HG03571 (cell line): Measurements from ENCODE around the gene NDUFAF2.

Experiments used
- ATAC-seq: cut with Tn5 transposase; IDR thresholded peaks from one replicate; pipeline ENCODE4 v1.9.1; 2021; ENCODE audit not compliant: unreplicated experiment

Gene NDUFAF2

GRCh38 chr5:61115968-61116367 is 171.0 kb downstream of the NDUFAF2 start:
- no peak for ATAC-seq

GRCh38 chr5:61119066-61119465 is 174.1 kb downstream of the NDUFAF2 start:
- no peak for ATAC-seq

DNA sequence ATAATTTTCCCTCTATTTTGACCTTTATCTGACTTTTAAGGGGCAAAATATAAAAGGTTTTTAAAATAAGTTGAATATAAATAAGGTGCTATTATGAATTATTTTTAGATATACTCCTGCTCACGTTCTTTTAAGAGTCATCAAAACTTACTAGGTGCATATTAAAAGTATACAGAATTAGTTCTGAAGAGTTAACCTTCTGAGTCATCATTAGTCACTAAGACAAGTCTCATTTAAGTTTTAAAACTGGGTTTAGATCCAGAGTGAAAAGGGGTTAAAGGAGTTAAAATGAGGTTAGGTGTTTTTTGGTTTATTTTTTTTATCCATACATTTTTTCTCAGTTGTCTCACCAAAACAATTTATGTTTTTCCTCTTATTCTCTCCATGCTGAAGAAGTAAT is 175.5 kb downstream of the NDUFAF2 start:
- no peak for ATAC-seq

- no peak for ATAC-seq
Measured at GRCh38 chr5:61123145-61123544, 178.1 kb downstream of the NDUFAF2 start.

DNA sequence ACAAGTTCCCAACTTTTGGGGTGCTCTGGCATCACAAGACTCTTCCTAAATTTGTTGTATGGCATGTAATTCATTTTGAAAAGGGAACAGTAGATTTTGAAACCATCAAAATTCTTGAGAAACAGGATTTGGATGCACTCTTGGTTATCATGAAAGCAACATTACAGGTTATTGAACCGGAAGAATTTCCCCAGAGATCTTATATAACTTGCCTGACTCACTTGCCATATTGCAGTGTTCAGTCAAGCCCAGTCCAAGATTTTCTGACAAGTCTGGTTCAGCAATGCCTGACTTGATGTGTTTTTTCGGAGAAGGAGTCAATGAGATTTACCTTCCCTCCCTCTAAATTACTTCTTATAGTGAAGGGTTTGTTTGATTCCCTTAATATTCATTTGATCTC is 185.3 kb downstream of the NDUFAF2 start:
- no peak for ATAC-seq

GRCh38 chr5:61132559-61132958 is 187.6 kb downstream of the NDUFAF2 start:
- no peak for ATAC-seq

GRCh38 chr5:61137835-61138234 is 192.8 kb downstream of the NDUFAF2 start:
- no peak for ATAC-seq

DNA sequence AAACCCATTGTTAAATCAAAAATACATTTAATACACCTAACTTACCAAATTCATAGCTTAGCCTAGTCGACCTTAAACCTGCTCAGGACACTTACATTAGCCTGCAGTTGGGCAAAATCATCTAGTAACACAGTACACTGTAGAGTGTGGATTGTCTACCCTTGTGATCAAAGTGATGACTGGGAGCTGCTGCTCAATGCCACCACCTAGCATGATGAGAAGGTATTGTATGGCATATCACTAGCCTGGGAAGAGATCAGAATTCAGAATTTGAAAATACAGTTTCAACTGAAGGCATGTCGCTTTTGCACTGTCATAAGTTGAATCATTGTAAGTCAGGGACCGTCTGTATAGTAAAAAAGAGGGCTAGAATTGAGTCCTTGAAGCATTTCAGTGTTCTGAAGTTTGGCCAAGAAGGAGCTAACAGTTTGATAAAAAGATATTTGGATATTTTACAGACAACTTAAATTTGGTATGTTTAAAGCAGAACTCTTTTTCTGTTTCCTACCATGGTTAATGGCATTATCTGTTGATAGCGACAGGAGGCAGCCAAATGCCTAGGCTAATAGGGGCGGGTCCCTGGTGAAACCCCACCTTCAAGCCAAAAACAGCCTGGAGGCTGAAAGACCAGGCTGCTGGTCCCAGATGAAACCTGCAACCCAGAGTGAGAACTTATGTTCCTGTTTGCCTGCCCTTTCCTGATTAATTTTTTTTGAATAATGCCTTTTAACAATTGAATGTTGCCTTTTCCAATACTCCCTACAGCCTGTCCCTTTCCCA is 194.3 kb downstream of the NDUFAF2 start:
- ATAC-seq, result no peak

DNA sequence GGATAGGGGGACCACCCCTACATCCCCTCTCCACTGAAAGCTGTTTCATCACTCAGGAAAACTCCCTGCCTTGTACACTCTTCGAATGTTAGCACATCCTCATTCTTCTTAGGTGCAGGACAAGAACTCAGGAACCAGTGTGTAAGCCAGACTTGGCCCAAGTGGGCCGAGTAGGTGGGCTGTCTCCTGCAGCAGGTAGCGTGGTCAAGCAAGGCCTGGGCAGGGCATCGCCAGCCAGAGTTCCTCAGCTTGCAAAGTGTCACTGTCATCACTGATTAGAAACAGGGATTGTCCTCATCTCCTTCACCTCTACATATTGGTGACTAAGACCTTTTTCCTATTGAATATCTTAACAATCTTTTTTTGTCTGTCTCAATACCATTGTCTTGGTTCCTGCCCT is 194.9 kb downstream of the NDUFAF2 start:
- no peak for ATAC-seq

DNA sequence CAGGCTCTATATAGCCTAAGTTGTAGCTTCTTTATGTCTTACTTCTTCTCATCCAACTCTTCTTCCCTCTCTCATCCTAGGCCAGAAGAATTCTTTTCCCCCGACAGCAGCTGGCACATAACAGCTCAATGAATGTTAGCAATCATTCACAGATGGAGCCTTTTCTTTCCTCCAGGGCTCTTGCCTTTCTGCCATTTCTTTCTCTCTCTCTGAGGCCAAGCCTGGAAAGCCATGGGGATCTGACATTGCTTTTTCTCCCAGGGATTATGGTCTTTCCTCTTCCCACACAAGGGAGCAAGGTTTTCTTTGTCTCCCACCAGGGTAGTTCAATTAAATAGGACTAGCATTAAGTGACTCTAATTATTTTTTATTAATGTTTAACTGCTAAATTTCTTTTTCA is 196.8 kb downstream of the NDUFAF2 start:
- ATAC-seq, result no peak

- no peak for ATAC-seq
Measured at GRCh38 chr5:61142391-61142790, 197.4 kb downstream of the NDUFAF2 start.

DNA sequence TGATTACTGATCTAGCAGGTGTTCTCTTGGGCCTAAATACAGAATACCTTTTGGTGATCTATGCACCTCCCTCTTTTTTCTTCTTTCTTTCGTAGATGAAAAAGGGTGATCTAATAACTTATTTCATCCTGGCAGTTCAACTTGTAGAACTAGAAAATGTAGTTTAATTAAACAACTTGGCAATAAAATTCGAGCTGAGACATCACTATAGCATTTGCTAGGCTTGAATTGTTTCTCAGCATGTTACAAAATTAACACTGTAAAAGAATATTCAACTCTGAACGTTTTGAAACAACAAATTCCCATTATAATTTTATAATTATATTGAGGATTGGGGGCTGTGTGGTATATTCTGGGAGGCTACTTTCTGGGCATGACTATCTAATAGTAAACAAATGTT is 197.8 kb downstream of the NDUFAF2 start:
- no peak for ATAC-seq

DNA sequence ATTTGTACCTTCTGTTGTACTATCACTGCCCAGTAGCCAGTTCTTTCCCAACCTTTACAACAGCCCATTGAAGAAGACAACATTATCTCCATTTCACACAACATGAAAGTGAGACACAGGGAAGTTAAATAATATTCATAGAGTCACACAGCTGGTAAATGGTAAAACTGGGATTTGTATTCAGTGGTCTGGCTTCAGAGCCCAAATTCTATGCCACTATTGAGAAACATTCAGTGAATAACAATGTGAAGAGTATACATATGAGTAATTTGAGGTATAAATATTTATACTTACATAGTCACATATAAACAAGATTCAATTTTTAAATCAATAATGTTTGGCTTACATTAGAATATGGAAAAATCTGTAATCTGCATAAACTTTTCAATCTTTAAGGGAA is 203.5 kb downstream of the NDUFAF2 start:
- ATAC-seq, result no peak

DNA sequence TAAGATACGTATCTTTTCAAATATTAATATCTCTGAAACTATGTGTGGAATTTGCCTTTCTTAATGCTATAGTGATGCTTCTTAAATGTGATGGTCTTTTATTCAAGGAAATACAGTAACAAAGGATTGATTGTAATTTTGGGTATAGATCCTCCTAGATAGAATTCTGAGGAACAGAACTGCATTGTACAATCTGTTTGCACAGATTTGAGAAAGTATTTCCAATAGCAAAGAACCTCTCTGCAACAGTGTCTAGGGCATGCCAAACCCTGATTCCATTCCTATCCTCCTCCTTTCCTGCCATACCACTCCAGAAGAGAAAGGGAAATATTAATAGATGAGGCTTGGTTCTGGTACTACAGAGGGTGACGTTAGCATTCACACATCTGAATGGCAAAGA is 206.9 kb downstream of the NDUFAF2 start:
- ATAC-seq, result no peak

- ATAC-seq, result no peak
Measured at GRCh38 chr5:61159070-61159469, 214.1 kb downstream of the NDUFAF2 start.

GRCh38 chr5:61159836-61160235 is 214.8 kb downstream of the NDUFAF2 start:
- no peak for ATAC-seq

DNA sequence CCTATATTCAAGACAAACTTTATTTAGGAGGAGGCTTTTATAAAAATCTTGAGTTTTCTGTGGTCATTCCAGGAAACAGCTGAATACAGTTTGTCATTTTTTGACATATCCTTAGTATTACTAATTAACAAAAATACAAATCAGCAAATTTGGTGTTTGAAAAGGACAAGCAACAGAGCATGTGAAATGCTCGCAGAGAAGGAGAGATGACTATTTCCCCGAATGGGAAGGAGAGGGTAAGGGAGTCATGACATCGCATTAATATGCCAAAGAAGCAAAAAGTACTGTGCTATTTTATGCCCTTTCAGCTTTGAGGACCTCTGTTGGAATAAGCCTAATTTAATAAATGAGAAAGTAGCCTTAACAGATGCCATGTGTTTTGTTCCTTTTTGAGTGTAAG is 215.5 kb downstream of the NDUFAF2 start:
- no peak for ATAC-seq

- ATAC-seq, result peak; percentile 98
Measured at GRCh38 chr5:61162010-61162831, 217.2 kb downstream of the NDUFAF2 start, which contains the start of gene SMIM15. SMIM15 (minus strand) TSS chr5:61162468; CDS start chr5:61160171, 2,297 bp downstream.

- ATAC-seq, result no peak
Measured at GRCh38 chr5:61162832-61163567, 218.0 kb downstream of the NDUFAF2 start.

GRCh38 chr5:61163905-61164304 is 218.9 kb downstream of the NDUFAF2 start:
- ATAC-seq, result no peak

DNA sequence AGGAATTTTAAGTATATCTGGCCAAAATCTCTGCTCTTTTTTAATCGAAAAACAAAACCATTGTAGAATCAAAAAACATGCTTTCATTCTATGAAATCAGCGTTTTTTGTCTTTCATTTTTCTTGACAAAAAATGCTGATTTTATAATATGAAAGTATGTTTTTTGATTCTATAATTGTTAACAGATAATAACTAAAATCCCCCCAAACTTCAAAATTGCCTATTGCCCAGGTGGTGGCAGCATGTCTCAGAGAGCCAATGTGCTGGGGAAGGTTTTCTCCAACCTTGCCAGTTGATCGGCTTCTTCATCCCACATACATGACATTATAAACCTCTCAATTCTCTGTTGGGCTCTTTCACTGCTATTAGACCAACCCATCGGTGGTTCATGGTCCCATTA is 222.4 kb downstream of the NDUFAF2 start:
- ATAC-seq, result no peak

DNA sequence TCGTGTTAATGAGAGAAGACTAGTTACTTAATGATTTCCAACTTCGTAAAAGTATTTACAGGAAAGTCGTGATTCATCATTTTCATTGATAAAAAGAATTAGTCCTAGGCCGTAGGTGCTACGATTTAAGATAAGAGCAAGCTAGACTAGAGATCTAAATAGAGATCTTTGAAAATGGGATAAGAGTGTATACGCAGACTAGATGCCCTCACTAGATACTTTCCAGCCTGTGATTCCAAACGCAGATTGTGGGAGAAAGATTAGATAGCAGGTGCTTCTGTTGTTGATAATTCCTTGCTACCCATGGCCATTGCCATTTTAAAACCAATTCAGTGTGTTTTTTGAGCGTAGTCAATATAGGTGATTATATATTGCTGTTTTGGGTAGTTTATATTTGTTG is 223.9 kb downstream of the NDUFAF2 start:
- ATAC-seq, result no peak
